H1 (cell line): ENCODE data around the gene ACSF3. TPM values are rescaled to one million over a fixed set of nuclear protein-coding genes. Genes with fewer than 3 reads are reported as not detected.

Experiments used
- ATF2 ChIP-seq: IDR thresholded peaks from 2 replicates; pipeline ENCODE4 v1.6.1; 2012; ENCODE audit warnings: low read length, inconsistent platforms
- CHD1 ChIP-seq: IDR thresholded peaks from 2 replicates; pipeline ENCODE4 v1.6.1; 2012; ENCODE audit warnings: low read depth, low read length, improper control_type of control experiment
- CHD7 ChIP-seq: fragments of 300-600 bp; sonication (generic); IDR thresholded peaks from 2 replicates; pipeline ENCODE4 v1.7.1; 2012; ENCODE audit warnings: low read length, moderate library complexity, mild to moderate bottlenecking, inconsistent platforms; ENCODE audit not compliant: insufficient replicate concordance
- JUN ChIP-seq: IDR thresholded peaks from 2 replicates; pipeline ENCODE4 v1.6.1; 2011; ENCODE audit warnings: low read depth, mild to moderate bottlenecking, improper control_type of control experiment, low read length
- JUND ChIP-seq: IDR thresholded peaks from 2 replicates; pipeline ENCODE4 v1.6.1; 2011; ENCODE audit warnings: mild to moderate bottlenecking, improper control_type of control experiment, low read length
- PHF8 ChIP-seq: fragments of 200-600 bp; sonication (generic); conservative IDR thresholded peaks from 2 replicates; pipeline ENCODE4 v1.7.1; 2012; ENCODE audit warnings: low read depth, mild to moderate bottlenecking, inconsistent platforms, low read length, moderate library complexity
- SAP30 ChIP-seq: fragments of 300-600 bp; sonication (generic); IDR thresholded peaks from 2 replicates; pipeline ENCODE4 v1.7.1; 2012; ENCODE audit warnings: low read length, moderate library complexity, mild to moderate bottlenecking, inconsistent platforms; ENCODE audit not compliant: insufficient read depth, insufficient replicate concordance
- SP1 ChIP-seq: IDR thresholded peaks from 2 replicates; pipeline ENCODE4 v1.6.1; 2011; ENCODE audit warnings: low read depth, low read length
- SP4 ChIP-seq: IDR thresholded peaks from 2 replicates; pipeline ENCODE4 v1.6.1; 2012; ENCODE audit warnings: low read length, inconsistent platforms
- SRF ChIP-seq: IDR thresholded peaks from 2 replicates; pipeline ENCODE4 v1.6.1; 2011; ENCODE audit warnings: mild to moderate bottlenecking, low read depth, low read length, moderate library complexity
- polyA plus RNA-seq, 7 experiments: library from polyadenylated mRNA; depleted of rRNA in 3 of 7; stranded (reverse) in 5 of 7; unstranded in 2 of 7; fragments of >200 nt in 5 of 7; fragments of 200-250 nt in 2 of 7; gene quantifications; 1 replicate in 5 of 7; 2 replicates in 1 of 7; 4 replicates in 1 of 7; pipeline versions ENCODE4 v1.2.1 to v1.2.3, GENCODE V29; 2011 to 2013; ENCODE audit warnings: missing spikeins in 2 of 7, mixed read lengths in 2 of 7
- total RNA-seq: library from RNA; stranded (reverse); fragmentation: NEBNext Ultra II Directional; extraction: Animal tissue kit (Norgen Biotek cat#: 25700); gene quantifications from 2 replicates; pipeline ENCODE4 v1.2.1, GENCODE V29; 2021

The ACSF3 gene
- total and polyA plus RNA-seq, 2 of the 8 experiments (the other 6 are each of a cell fraction or from before 2014, with no cell fraction given) = 15.6 to 22.9 TPM

GRCh38 chr16:89192956-89193575 lies 99.4 kb downstream of the ACSF3 start (continued):
- TF ChIP-seq CHD7 (no peak), JUND (no peak), SRF (no peak), JUN (no peak), SP1 (no peak), PHF8 (no peak), CHD1 (no peak), ATF2 (no peak), SAP30 (no peak), SP4 (no peak; the same call in none of the 2 replicates)
